H1 (cell line): ENCODE data around the gene NEDD4L. TPM values are rescaled to one million over a fixed set of nuclear protein-coding genes. Genes with fewer than 3 reads are reported as not detected.

Experiments used
- EP300 ChIP-seq, 2 experiments: IDR thresholded peaks; 1 replicate in 1 of 2; 2 replicates in 1 of 2; pipeline ENCODE4 v1.6.1; 2011 to 2012; ENCODE audit warnings: low read depth in 2 of 2, low read length in 2 of 2, mild to moderate bottlenecking in 2 of 2, borderline replicate concordance in 1 of 2, inconsistent platforms in 1 of 2, moderate library complexity in 1 of 2
- EZH2 ChIP-seq: fragments of 200-600 bp; sonication (generic); IDR thresholded peaks from 2 replicates; pipeline ENCODE4 v1.7.1; 2012; ENCODE audit warnings: low read depth, mild to moderate bottlenecking, moderate library complexity, low read length, inconsistent platforms; ENCODE audit not compliant: severe bottlenecking
- FOSL1 ChIP-seq: IDR thresholded peaks from 2 replicates; pipeline ENCODE4 v1.6.1; 2011; ENCODE audit warnings: mild to moderate bottlenecking, low read depth, low read length, moderate library complexity; ENCODE audit not compliant: insufficient read depth
- HDAC6 ChIP-seq: IDR thresholded peaks from one replicate; pipeline ENCODE4 v1.7.1; 2012; ENCODE audit warnings: low read depth, mild to moderate bottlenecking, inconsistent platforms, low read length, moderate library complexity
- MAFK ChIP-seq: IDR thresholded peaks from 2 replicates; pipeline ENCODE4 v1.6.1; 2012; ENCODE audit warnings: low read depth, mild to moderate bottlenecking, improper control_type of control experiment, low read length
- RBBP5 ChIP-seq: IDR thresholded peaks from 2 replicates; pipeline ENCODE4 v1.7.1; 2012; ENCODE audit warnings: low read depth, mild to moderate bottlenecking, inconsistent platforms, low read length, moderate library complexity, borderline replicate concordance
- SUZ12 ChIP-seq: fragments of 200-600 bp; sonication (generic); IDR thresholded peaks from 2 replicates; pipeline ENCODE4 v1.6.1; 2012; ENCODE audit warnings: mild to moderate bottlenecking, inconsistent platforms, low read length, moderate library complexity, mixed read lengths
- TEAD4 ChIP-seq: IDR thresholded peaks from 2 replicates; pipeline ENCODE4 v1.6.1; 2012; ENCODE audit warnings: low read depth, low read length, inconsistent platforms, mixed read lengths
- ZNF274 ChIP-seq: IDR thresholded peaks from 2 replicates; pipeline ENCODE4 v1.7.0; 2012; ENCODE audit warnings: low read length, borderline replicate concordance; ENCODE audit errors: extremely low read depth
- polyA plus RNA-seq, 7 experiments: library from polyadenylated mRNA; depleted of rRNA in 3 of 7; stranded (reverse) in 5 of 7; unstranded in 2 of 7; fragments of >200 nt in 5 of 7; fragments of 200-250 nt in 2 of 7; gene quantifications; 1 replicate in 5 of 7; 2 replicates in 1 of 7; 4 replicates in 1 of 7; pipeline versions ENCODE4 v1.2.1 to v1.2.3, GENCODE V29; 2011 to 2013; ENCODE audit warnings: missing spikeins in 2 of 7, mixed read lengths in 2 of 7
- total RNA-seq: library from RNA; stranded (reverse); fragmentation: NEBNext Ultra II Directional; extraction: Animal tissue kit (Norgen Biotek cat#: 25700); gene quantifications from 2 replicates; pipeline ENCODE4 v1.2.1, GENCODE V29; 2021
- TF ChIP-seq, protein P1 (sequence below): fragments of 300-600 bp; sonication (generic); IDR thresholded peaks from 2 replicates; pipeline ENCODE4 v1.7.1; 2012; ENCODE audit warnings: low read length, moderate library complexity, mild to moderate bottlenecking, inconsistent platforms; ENCODE audit not compliant: insufficient replicate concordance
- TF ChIP-seq, protein P2 (sequence below): IDR thresholded peaks from 2 replicates; pipeline ENCODE4 v1.6.1; 2012; ENCODE audit warnings: inconsistent platforms

Gene NEDD4L
- total and polyA plus RNA-seq, 2 of the 8 experiments (the other 6 are each of a cell fraction or from before 2014, with no cell fraction given) = 37.3 to 69.8 TPM

DNA sequence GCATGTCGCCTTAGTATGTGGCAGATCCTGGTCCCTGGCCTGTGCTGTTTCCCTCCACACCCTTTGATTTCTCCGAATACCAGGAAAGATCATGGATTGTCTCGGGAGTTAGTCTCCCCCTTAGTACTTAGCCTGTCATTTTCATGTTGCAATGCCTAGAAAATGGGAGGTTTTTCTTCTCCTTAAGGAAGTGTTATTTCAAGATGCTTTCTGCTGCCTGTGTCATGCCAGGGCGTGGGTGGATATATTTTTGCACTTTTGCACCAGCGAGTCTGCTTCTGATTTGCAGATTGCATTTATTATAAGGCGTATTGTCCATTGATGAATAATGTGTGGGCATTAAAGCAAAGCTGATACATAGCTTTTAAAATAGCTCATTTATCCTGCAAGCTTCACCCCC, 223.5 kb downstream of the NEDD4L start (continued):
- TF ChIP-seq, protein P1, sequence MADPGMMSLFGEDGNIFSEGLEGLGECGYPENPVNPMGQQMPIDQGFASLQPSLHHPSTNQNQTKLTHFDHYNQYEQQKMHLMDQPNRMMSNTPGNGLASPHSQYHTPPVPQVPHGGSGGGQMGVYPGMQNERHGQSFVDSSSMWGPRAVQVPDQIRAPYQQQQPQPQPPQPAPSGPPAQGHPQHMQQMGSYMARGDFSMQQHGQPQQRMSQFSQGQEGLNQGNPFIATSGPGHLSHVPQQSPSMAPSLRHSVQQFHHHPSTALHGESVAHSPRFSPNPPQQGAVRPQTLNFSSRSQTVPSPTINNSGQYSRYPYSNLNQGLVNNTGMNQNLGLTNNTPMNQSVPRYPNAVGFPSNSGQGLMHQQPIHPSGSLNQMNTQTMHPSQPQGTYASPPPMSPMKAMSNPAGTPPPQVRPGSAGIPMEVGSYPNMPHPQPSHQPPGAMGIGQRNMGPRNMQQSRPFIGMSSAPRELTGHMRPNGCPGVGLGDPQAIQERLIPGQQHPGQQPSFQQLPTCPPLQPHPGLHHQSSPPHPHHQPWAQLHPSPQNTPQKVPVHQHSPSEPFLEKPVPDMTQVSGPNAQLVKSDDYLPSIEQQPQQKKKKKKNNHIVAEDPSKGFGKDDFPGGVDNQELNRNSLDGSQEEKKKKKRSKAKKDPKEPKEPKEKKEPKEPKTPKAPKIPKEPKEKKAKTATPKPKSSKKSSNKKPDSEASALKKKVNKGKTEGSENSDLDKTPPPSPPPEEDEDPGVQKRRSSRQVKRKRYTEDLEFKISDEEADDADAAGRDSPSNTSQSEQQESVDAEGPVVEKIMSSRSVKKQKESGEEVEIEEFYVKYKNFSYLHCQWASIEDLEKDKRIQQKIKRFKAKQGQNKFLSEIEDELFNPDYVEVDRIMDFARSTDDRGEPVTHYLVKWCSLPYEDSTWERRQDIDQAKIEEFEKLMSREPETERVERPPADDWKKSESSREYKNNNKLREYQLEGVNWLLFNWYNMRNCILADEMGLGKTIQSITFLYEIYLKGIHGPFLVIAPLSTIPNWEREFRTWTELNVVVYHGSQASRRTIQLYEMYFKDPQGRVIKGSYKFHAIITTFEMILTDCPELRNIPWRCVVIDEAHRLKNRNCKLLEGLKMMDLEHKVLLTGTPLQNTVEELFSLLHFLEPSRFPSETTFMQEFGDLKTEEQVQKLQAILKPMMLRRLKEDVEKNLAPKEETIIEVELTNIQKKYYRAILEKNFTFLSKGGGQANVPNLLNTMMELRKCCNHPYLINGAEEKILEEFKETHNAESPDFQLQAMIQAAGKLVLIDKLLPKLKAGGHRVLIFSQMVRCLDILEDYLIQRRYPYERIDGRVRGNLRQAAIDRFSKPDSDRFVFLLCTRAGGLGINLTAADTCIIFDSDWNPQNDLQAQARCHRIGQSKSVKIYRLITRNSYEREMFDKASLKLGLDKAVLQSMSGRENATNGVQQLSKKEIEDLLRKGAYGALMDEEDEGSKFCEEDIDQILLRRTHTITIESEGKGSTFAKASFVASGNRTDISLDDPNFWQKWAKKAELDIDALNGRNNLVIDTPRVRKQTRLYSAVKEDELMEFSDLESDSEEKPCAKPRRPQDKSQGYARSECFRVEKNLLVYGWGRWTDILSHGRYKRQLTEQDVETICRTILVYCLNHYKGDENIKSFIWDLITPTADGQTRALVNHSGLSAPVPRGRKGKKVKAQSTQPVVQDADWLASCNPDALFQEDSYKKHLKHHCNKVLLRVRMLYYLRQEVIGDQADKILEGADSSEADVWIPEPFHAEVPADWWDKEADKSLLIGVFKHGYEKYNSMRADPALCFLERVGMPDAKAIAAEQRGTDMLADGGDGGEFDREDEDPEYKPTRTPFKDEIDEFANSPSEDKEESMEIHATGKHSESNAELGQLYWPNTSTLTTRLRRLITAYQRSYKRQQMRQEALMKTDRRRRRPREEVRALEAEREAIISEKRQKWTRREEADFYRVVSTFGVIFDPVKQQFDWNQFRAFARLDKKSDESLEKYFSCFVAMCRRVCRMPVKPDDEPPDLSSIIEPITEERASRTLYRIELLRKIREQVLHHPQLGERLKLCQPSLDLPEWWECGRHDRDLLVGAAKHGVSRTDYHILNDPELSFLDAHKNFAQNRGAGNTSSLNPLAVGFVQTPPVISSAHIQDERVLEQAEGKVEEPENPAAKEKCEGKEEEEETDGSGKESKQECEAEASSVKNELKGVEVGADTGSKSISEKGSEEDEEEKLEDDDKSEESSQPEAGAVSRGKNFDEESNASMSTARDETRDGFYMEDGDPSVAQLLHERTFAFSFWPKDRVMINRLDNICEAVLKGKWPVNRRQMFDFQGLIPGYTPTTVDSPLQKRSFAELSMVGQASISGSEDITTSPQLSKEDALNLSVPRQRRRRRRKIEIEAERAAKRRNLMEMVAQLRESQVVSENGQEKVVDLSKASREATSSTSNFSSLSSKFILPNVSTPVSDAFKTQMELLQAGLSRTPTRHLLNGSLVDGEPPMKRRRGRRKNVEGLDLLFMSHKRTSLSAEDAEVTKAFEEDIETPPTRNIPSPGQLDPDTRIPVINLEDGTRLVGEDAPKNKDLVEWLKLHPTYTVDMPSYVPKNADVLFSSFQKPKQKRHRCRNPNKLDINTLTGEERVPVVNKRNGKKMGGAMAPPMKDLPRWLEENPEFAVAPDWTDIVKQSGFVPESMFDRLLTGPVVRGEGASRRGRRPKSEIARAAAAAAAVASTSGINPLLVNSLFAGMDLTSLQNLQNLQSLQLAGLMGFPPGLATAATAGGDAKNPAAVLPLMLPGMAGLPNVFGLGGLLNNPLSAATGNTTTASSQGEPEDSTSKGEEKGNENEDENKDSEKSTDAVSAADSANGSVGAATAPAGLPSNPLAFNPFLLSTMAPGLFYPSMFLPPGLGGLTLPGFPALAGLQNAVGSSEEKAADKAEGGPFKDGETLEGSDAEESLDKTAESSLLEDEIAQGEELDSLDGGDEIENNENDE = no peak
- TF ChIP-seq, protein P2, sequence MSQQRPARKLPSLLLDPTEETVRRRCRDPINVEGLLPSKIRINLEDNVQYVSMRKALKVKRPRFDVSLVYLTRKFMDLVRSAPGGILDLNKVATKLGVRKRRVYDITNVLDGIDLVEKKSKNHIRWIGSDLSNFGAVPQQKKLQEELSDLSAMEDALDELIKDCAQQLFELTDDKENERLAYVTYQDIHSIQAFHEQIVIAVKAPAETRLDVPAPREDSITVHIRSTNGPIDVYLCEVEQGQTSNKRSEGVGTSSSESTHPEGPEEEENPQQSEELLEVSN = no peak
- TF ChIP-seq FOSL1 = no peak
- TF ChIP-seq MAFK = no peak
- TF ChIP-seq SUZ12 = no peak
- no peak for TF ChIP-seq EP300 (IDR thresholded peaks at IDR 0.05; ENCODE audit: borderline replicate concordance in 1 of 2, low read depth in 2 of 2, low read length in 2 of 2)
- no peak for TF ChIP-seq HDAC6
- TF ChIP-seq RBBP5 = no peak
- TF ChIP-seq ZNF274 = no peak
- TF ChIP-seq EZH2 = no peak
- TF ChIP-seq TEAD4 = no peak
